GM23248 (cell line): ENCODE results near the gene MLXIPL.

Experiments
- EZH2 ChIP-seq: fragments of 200-600 bp; sonication (generic); IDR thresholded peaks from 2 replicates; pipeline ENCODE4 v1.6.1; 2018; ENCODE audit warnings: antibody characterized with exemption, mild to moderate bottlenecking; ENCODE audit not compliant: insufficient read depth, poor library complexity, severe bottlenecking
- EZH2phosphoT487 ChIP-seq: fragments of 200-600 bp; sonication (generic); IDR thresholded peaks from 2 replicates; pipeline ENCODE4 v1.6.1; 2018; ENCODE audit warnings: antibody characterized with exemption, moderate library complexity, mild to moderate bottlenecking, low read depth; ENCODE audit not compliant: insufficient read depth

DNA sequence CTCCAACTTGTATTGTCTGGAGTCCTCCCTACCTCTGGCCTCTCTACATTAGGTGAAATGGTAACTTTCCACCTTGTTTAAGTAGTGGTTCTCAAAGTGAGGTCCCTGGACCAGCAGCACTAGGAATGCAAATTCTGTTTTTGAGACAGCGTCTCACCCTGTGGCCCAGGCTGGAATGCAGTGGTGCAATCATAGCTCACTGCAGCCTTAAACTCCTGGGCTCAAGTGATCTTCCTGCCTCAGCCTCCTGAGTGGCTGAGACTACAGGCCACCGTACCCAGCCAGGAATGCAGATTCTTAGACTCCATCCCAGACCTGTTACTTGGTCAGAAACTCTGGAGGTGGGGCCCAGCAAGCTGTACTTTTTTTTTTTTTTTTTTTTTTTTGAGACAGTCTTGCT, 39.1 kb downstream of the MLXIPL start:
- TF ChIP-seq EZH2phosphoT487 (no peak), EZH2 (no peak)
